Fibroblast of peridontal ligament (primary cell): ENCODE results near the gene ZFAND4.
"Not testable (repeated sequence)": the region's sequence is repeated elsewhere in the genome, so short reads cannot be mapped to it uniquely, and the experiment has no call there.

Experiments
- DNase-seq: peaks from one replicate; pipeline ENCODE4 v3.0.0-alpha.2; 2010; ENCODE audit errors: extremely low read depth

Gene ZFAND4

GRCh38 chr10:45672181-45673073 lies at the start of gene ZFAND4:
Gene ZFAND4 (minus strand): TSS chr10:45672772. CDS start chr10:45663725, 9,047 bp downstream.
- DNase-seq = peak; percentile 92

- DNase-seq = not testable (repeated sequence)
Observed at GRCh38 chr10:45721503-45721902, 48.9 kb upstream of the ZFAND4 start.

GRCh38 chr10:45717642-45718041 lies 45.1 kb upstream of the ZFAND4 start:
- DNase-seq = not testable (repeated sequence)

DNA sequence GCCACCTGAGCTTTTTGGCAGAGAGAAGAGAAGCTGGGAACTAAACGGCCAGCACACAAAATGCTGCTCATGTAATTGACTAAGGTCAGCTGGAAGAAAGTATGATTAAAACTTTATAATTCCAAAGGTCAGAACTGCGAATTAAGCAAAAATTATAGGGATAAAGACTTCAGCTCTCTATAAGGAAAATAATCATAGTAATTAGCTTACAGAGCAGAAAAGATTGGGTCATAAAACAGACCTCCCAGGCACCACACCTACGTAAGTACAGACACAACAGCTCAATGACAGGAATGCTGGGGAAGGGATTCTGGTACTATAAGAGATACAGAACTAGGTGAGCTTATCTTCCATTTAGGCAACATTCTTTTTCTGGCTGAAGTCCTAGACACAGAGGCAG lies 44.5 kb upstream of the ZFAND4 start:
- not testable (repeated sequence) for DNase-seq

DNA sequence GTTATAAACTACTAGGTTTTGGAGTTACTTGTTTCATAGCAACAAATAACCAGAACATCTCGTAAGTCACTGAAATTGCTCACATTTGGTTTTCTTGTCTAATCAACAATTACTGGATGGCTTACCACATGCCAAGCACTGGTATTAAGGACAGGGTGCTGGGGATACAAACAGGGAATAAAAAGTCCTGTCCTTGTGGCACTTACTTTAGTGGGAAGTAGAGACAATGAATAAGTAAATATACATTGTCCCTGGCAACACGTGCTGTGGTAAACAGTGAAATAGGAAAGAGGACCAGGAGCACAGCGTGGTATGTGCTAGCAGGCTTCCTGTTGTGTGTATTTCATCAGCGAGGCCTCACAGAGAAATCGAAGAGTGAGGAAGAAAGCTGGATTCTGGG lies 38.7 kb upstream of the ZFAND4 start:
- not testable (repeated sequence) for DNase-seq

GRCh38 chr10:45710200-45710796 lies 37.7 kb upstream of the ZFAND4 start:
- DNase-seq = peak; percentile 21

DNA sequence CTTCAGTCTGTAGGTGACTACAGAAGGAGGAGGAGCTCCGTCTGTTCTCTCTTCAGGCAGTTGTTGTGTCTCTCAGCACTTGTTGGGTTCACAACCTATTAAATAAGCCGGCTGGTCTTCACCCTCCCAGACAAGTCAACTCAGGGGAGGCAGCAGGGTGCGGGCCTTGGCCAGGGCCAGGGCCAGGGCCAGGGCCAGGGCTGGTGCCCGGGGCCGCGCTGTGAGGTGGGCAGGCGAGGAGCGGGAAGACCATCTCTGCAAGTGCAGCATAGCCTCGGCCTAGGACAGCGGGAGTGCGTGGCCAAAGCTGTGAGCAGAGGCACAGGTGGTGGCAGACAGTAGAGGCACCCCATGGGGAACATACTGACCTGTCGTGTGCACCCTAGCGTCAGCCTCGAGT lies 5.9 kb upstream of the ZFAND4 start:
- not testable (repeated sequence) for DNase-seq

DNA sequence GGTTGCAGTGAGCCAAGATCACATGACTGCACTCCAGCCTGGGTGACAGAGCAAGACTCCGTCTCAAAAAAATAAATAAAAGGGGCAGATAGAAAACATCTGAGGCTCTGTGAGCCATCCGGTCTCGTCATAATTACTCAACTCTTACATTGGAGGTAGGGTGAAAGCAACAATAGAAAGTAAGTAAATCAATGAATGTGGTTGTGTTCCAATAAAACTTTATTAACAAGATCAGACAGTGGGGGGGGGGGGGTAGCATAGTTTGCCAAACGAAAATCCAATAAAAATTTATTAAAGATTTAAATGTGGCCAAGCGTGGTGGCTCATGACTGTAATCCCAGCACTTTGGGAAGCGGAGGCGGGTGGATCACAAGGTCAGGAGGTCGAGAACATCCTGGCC lies 2.8 kb upstream of the ZFAND4 start:
- no peak for DNase-seq

GRCh38 chr10:45673074-45673648 lies 589 bp upstream of the ZFAND4 start:
- DNase-seq = no peak

DNA sequence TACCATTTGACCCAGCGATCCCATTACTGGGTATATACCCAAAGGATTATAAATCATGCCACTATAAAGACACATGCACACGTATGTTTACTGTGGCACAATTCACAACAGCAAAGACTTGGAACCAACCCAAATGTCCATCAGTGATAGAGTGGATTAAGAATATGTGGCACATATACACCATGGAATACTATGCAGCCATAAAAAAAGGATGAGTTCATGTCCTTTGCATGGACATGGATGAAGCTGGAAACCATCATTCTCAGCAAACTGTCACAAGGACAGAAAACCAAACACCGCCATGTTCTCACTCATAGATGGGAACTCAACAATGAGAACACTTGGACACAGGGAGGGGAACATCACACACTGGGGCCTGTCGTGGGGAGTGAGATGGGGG lies 1.3 kb downstream of the ZFAND4 start:
- not testable (repeated sequence) for DNase-seq

DNA sequence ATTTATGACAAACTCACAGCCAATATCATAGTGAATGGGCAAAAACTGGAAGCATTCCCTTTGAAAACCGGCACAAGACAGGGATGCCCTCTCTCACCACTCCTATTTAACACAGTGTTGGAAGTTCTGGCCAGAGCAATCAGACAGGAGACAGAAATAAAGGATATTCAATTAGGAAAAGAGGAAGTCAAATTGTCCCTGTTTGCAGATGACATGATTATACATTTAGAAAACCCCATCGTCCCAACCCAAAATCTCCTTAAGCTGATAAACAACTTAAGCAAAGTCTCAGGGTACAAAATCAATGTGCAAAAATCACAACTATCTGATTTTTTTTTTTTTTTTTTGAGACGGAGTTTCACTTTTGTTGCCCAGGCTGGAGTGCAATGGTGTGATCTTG lies 2.7 kb downstream of the ZFAND4 start:
- not testable (repeated sequence) for DNase-seq

DNA sequence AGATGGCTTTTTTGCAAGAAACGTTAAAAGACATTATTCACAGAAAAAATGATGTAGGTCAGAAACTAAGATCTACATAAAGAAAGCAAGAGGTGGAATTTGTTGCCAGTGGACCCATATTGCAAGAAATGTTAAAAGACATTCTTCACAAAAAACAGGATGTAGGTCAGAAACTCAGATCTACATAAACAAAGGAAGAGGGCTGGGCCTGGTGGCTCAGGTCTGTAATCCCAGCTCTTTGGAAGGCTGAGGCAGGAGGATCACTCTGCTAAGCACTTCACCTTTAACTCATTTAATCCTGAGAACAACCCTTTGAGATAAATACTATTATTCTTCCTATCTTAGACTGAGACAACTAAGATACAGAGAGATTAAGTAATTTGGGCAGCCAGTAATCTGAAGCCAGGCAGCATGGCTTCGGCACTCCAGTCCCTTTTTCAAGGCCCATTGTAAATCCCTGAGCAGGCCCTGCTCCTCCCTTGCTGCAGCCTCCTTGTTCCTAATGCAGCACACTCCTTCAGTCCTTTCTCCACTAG lies 11.6 kb downstream of the ZFAND4 start:
- DNase-seq = no peak

DNA sequence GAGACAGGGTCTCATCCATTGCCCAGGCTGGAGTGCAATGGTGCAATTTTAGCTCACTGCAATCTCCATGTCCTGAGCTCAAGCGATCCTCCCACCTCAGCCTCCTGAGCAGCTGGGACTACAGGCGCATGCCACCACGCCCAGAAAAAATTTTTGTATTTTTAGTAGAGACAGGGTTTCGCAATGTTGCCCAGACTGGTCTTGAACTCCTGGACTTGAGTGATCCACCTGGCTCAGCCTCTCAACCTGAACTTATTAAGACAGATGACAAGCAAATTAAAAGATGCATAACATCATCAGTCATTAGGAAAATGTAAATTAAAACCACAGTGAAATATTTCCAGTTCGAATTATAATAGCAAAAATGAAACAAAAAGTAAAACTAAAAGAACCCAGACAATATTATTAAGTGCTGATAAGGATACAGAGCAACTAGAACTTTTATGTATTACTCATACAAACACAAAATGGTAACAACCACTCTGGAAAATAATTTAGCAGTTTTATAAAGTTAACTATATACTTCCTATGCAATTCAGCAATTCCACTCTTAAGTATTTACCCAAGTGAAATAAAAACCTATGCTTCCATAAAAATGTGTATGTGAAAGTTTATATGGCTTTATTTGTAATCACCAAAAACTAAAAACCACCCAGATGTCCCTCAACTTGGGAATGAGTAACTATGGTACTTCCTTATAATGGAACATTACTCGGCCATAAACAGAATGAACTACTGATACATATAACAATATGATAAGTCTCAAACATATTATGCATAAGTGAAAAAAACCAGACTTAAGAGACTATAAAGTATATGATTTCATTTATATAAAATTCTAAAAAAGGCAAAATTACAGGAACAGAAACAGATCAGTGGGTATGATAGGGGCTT lies 15.3 kb downstream of the ZFAND4 start:
- no peak for DNase-seq

- no peak for DNase-seq
Observed at GRCh38 chr10:45655219-45655618, 17.4 kb downstream of the ZFAND4 start.

GRCh38 chr10:45654753-45655141 lies 17.8 kb downstream of the ZFAND4 start:
- not testable (repeated sequence) for DNase-seq

DNA sequence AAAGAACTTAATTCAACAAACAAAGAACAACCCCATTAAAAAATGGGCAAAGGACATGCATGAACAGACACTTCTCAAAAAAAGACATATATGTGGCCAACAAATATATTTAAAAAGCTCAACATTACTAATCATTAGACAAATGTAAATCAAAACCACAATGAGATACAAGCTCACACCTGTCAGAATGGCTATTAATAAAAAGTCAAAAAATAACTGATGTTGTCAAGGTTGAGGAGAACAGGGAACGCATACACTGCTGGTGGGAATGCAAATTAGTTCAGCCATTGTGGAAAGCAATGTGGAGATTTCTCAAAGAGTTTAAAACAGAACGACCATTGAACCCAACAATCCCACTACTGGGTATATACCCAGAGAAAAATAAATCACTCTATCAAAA lies 19.1 kb downstream of the ZFAND4 start:
- DNase-seq = no peak

DNA sequence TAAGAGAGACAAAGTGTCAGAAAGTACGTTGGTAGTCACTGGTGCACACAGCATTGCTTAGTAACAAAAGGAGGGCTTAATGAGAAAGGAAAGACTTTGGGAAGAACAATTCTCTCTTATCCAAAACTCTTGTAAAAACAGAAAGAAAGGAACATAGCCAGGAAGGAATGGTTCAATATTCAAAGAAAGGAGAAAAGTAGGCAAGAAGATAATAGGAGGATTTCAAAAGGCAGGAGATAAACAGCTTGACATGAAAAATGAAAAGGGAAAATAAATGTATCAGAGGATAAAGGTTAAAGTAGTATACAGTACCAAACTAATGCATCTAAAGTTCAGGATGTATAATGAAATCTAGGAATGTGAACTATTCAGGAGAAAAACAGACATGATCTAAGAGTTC lies 20.1 kb downstream of the ZFAND4 start:
- no peak for DNase-seq

GRCh38 chr10:45649296-45649695 lies 23.3 kb downstream of the ZFAND4 start:
- no peak for DNase-seq

- DNase-seq = no peak
Observed at GRCh38 chr10:45647118-45647517, 25.5 kb downstream of the ZFAND4 start.

- no peak for DNase-seq
Observed at GRCh38 chr10:45646384-45647050, 26.1 kb downstream of the ZFAND4 start.

DNA sequence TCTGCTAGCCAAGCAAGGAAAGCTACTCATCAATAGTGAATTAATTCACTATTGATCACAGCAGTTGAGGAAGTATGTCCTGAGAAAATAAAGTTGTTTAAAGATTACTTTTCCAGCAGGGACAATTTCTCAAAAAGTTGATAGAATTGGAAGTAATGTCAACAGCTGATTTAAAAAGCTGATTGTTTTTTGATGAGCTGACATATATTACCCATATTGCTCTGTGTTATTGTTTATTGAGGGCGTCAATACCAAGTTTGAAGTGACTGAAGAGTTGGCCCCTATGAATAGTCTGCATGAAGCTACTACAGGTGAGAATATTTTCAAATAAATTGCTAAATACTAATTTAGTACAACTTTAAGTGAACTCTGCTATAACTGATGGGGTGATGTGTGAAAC lies 28.0 kb downstream of the ZFAND4 start:
- no peak for DNase-seq
